HG03095 (cell line): ENCODE measurements around the gene MVB12B.

ENCODE experiments used
- ATAC-seq: cut with Tn5 transposase; IDR thresholded peaks from one replicate; pipeline ENCODE4 v1.9.1; 2021; ENCODE audit warnings: moderate library complexity; ENCODE audit not compliant: unreplicated experiment

Gene MVB12B

DNA sequence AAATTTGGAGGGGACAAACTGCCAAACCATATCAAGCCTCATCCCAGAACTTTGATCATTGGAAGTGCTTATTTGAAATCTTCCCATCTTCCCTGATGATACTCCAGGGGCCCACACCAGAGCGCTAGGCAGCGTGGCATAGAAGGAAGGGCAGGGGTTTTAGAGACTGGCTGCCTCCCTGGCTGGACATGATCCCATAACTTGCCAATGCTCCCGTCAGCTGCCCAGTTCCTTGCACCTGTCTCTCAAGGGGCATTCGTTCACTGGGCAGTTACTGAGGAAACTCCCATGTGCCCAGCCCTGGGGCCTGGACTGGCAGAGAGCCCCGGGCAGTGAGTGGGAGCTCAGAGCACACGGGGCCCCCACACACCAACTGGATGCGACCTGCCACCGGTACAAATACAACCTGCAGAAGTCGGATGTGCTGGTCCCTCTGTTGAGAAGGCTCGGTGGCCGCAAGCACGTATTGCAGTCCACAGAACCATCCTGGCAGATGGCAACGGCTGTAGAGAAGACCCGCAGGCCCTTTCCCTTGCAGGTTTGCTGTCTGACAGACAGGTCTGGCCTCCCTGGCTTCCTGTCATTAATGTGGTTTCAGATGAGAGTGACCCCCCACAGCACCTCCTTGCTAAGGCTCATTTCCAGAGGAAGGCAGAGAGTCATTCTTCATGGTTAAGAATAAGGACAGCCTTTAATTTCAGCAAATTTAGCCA lies 122.4 kb downstream of the MVB12B start:
- no peak for ATAC-seq

DNA sequence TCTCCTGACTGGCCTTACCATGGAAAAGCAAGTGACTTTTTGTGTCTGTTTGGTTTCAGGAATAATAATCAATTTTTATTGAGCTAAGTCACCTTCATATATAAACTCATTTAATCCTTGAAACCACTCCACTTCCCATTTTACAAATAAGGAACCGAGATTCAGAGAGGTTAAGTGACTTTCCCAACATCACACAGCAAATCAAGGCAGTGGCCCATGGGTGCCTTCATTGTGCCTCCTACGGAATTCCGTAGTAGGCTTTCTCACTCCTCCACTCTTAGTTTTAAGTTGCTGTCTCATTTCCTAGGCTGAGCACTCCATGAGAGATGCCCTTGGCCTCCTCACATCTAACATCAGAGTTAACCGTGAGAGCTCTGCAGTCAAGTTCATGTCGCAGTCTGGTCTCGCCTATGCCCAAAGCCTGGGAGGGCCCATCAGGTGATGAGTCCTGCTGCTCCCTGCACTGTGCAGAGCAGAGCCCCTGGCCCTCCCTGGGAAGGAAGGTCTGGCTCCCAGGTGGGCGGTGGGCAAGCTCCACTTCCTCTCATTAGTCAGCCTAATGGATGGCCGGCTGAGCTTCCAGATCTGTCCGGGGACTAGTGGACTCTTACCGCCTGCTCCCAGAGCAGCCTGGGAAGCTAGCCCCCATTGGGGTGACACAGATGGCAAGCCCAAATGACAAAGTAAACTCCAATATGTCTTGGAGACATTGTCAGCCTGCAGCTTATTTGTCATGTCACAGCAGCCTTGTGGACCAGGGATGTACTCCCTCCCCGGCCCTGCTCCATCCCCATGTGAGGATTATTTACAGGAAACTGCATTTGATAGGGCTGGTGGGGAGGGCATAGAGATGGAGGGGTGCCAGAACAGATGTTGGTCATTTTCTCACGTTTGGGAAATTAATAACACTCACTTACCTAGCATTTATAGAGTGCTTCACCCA lies 123.4 kb downstream of the MVB12B start:
- no peak for ATAC-seq

GRCh38 chr9:126450668-126451205 lies 124.1 kb downstream of the MVB12B start:
- ATAC-seq = no peak

DNA sequence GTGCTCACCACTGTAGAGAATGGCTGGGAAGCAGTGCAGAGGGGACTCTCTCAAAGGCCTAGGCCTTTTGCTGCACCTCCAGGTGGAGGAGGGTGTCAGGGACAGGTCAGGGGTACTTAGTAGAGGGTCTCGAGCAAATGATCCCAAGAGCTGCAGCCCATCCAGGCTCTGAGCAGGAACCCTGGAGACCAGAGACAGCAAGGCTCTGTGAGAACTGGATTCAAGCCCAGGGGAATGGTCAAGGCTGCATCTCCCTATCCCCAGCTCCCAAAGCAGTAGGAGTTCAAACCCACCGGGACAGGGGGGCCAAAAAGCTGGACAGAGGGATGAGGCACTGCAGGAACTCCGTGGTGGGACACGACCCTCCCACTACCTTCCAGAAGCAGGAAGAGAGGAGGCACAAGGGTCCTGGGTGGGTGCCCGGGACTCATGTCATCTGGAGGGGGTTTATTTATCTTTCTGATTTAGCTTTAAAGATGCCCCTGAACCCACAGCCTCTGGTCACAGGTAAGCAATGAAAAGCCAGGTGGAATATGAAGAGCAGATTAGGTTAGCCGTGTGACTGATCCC lies 124.8 kb downstream of the MVB12B start:
- no peak for ATAC-seq

- ATAC-seq = no peak
Observed at GRCh38 chr9:126452106-126452505, 125.5 kb downstream of the MVB12B start.

- no peak for ATAC-seq
Observed at GRCh38 chr9:126453156-126453963, 126.7 kb downstream of the MVB12B start.

DNA sequence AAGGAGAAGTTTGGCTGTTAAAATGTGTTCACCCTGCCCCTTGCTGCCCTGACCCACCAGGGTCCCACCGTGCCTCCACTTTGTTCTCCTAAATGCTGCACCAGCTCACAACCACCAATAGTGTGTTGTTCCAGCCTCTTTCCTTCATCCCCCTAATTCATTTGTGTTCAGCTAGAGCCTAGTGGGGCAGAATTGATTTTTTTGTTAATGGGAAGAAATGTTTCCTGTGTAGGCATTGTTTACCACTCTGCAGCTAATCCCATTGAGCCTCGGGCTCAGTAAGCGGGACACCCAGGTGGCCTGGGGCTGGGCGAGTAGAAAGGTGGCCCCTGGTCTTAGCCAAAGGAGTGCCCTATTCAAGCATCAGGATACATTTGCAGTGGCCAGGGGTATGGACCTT lies 127.6 kb downstream of the MVB12B start:
- no peak for ATAC-seq

- ATAC-seq = no peak
Observed at GRCh38 chr9:126454795-126455194, 128.2 kb downstream of the MVB12B start.

DNA sequence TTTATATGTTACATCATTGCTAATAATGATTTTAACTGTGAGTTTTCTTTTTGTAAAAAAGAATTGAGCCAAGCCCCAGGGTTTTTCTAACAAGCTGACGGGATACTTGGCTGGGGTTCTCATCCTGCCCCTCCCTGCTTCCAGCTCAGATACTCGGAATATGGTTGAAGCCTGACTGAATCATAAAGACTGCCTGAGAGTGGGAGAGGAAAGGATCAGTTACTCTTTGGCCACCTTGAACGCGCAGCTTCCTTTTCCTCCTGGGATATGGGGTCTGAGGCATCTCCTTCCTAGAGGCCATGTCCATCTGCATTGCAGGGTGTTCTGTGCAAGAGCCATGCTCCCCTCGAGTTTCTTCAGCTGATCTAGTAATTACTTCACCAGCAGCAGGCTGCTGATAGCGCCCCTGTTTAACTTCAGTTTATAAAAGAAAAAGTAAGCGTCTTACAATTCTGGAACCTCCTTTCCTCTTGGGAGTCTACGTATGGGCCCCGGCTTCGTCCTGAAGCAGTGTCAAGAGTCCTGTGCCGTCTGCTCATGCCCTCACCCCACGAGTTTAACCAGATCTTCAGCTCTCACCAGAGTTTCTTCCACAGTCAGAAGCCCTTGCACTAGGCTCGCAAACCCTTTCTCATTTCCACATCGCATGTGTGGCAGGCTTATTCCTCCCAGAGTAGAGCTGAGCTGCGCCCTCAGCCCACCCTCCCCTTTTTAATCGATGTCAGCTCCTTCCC lies 130.0 kb downstream of the MVB12B start:
- ATAC-seq = no peak

- no peak for ATAC-seq
Observed at GRCh38 chr9:126457175-126457547, 130.5 kb downstream of the MVB12B start.

DNA sequence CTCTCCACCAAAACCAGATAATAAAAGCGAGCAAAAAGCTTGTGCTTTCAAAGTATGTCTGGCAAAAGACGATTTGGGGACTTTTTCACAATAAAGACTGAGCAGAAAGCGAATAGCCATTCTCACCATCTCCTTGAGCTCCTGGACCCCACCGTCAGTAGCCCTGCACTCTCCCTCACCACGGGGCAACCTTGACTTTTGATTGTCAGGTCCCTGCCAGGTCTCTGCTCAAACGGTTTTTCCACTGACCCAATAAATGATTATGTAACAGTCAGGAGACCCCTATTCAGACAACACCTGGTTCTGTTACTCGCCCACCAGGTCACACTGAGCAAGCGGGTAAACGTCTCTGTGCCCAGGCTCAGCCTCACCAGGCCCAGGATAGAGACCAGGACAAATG lies 131.3 kb downstream of the MVB12B start:
- ATAC-seq = no peak

GRCh38 chr9:126459126-126459525 lies 132.5 kb downstream of the MVB12B start:
- ATAC-seq = no peak

GRCh38 chr9:126459546-126459945 lies 132.9 kb downstream of the MVB12B start:
- no peak for ATAC-seq

GRCh38 chr9:126459965-126460843 lies 133.6 kb downstream of the MVB12B start:
- ATAC-seq = no peak

- ATAC-seq = no peak
Observed at GRCh38 chr9:126461029-126461428, 134.4 kb downstream of the MVB12B start.

DNA sequence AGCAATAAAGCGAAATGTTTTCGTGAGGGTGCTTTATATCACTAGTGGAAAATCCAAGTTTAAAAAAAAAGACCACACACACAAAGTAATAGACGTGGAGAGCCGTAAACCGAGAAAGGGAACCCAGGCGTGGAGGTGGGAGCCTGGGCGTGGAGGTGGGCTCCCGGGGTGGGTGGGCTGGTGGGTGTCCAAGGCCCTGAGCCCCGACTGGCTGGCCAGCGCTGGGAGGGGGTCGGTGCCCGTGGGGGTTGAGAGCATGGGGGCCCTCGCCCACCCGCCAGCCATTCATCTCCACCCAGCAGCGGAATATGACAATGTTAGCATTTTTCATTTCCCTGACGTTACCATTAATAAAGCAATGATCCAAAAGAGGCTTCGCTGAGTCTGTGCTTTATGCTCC lies 135.0 kb downstream of the MVB12B start:
- ATAC-seq = no peak

DNA sequence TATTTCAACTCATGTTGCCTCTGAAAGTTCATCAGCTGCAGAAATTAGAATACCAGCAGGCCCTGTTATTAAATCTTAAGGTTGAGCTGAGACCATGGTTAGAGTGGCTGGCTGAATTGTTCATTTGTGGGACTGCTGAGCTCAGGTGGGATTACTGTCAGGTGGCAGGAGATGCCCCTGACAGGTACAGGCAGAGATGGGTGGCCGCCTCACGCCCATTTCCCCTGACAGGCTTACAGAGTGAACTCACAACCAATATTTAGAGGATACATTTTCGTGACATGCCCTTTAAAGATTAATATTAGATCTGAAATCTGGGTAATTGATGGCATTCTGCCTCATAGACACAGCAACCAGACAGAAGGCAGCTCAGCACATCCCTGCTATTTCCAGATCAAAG lies 136.0 kb downstream of the MVB12B start:
- ATAC-seq = no peak

- ATAC-seq = no peak
Observed at GRCh38 chr9:126463426-126463825, 136.8 kb downstream of the MVB12B start.
